SK-N-SH (cell line): ENCODE results near the gene ARHGAP4. TPM values are rescaled to one million over a fixed set of nuclear protein-coding genes. Genes with fewer than 3 reads are reported as not detected.

ENCODE experiments used
- CTCF ChIA-PET: fragments of 300-600, 350-600 bp; formaldehyde crosslinking; extraction: SDS; loops from one replicate; lab custom pipeline; 2021; lab: Yijun Ruan, JAX
- POLR2A ChIA-PET: fragments of 350-600 bp; sonication (Branson Sonifier 250); formaldehyde crosslinking; extraction: SDS; loops from one replicate; lab custom pipeline; 2020; ENCODE audit warnings: antibody characterized with exemption, inconsistent platforms; lab: Yijun Ruan, JAX
- DNase-seq: peaks from one replicate; pipeline ENCODE4 v3.0.0; 2012
- H2AFZ ChIP-seq: fragments of 200-600 bp; sonication (generic); 2 replicates; pipeline ENCODE4 v1.8.1; 2016; ENCODE audit warnings: antibody characterized with exemption, mild to moderate bottlenecking, low read depth
- H3F3A ChIP-seq: fragments of 200-600 bp; sonication (generic); replicated peaks from 2 replicates; pipeline ENCODE3; 2016; ENCODE audit warnings: antibody characterized with exemption, mild to moderate bottlenecking; ENCODE audit not compliant: insufficient read depth
- H3K27ac ChIP-seq, 2 experiments: fragments of 200-500 bp in 1 of 2; fragments of 200-600 bp in 1 of 2; sonication (Bioruptor generic) in 1 of 2; sonication (generic), shearing (Covaris generic) in 1 of 2; 2 replicates each; pipeline versions ENCODE4 v1.5.1 to v1.6.1; 2014 to 2016; ENCODE audit warnings: low read depth in 2 of 2, inconsistent platforms in 1 of 2, low read length in 1 of 2, mild to moderate bottlenecking in 1 of 2, mixed read lengths in 1 of 2
- H3K27me3 ChIP-seq: fragments of 200-600 bp; sonication (generic), shearing (Covaris generic); 2 replicates; pipeline ENCODE4 v1.6.1; 2016; ENCODE audit warnings: mixed run types; ENCODE audit not compliant: insufficient read depth
- H3K36me3 ChIP-seq, 2 experiments: fragments of 200-500 bp in 1 of 2; fragments of 200-600 bp in 1 of 2; sonication (Bioruptor generic) in 1 of 2; sonication (generic) in 1 of 2; replicated peaks in 1 of 2; 2 replicates each; pipeline versions ENCODE3 to v1.5.1; 2014 to 2016; ENCODE audit warnings: low read length in 1 of 2, mild to moderate bottlenecking in 1 of 2; ENCODE audit not compliant: insufficient read depth in 2 of 2, control insufficient read depth in 1 of 2
- H3K4me1 ChIP-seq, 2 experiments: fragments of 200-500 bp in 1 of 2; fragments of 200-600 bp in 1 of 2; sonication (Bioruptor generic) in 1 of 2; sonication (generic), shearing (Covaris generic) in 1 of 2; 2 replicates each; pipeline versions ENCODE4 v1.5.1 to v1.6.1; 2014 to 2016; ENCODE audit warnings: low read depth in 1 of 2, low read length in 1 of 2, mixed run types in 1 of 2; ENCODE audit not compliant: insufficient read depth in 2 of 2, control insufficient read depth in 1 of 2
- H3K4me2 ChIP-seq: fragments of 200-600 bp; sonication (generic), shearing (Covaris generic); 2 replicates; pipeline ENCODE4 v1.6.1; 2017; ENCODE audit warnings: mixed run types
- H3K4me3 ChIP-seq, 2 experiments: fragments of 200-500 bp in 1 of 2; fragments of 200-600 bp in 1 of 2; sonication (Bioruptor generic) in 1 of 2; sonication (generic), shearing (Covaris generic) in 1 of 2; 2 replicates each; pipeline versions ENCODE4 v1.5.1 to v1.8.1; 2014 to 2016; ENCODE audit warnings: low read depth in 2 of 2, inconsistent platforms in 1 of 2, low read length in 1 of 2, mild to moderate bottlenecking in 1 of 2, mixed read lengths in 1 of 2, moderate library complexity in 1 of 2
- H3K79me2 ChIP-seq: fragments of 200-600 bp; sonication (generic); 2 replicates; pipeline ENCODE4 v1.8.1; 2017; ENCODE audit warnings: mild to moderate bottlenecking; ENCODE audit not compliant: insufficient read depth
- H3K9ac ChIP-seq: fragments of 200-600 bp; sonication (generic); 2 replicates; pipeline ENCODE4 v1.6.1; 2017; ENCODE audit warnings: mixed run types
- H3K9me2 ChIP-seq: fragments of 200-600 bp; sonication (generic); 2 replicates; pipeline ENCODE4 v1.6.1; 2017; ENCODE audit warnings: mixed run types
- H3K9me3 ChIP-seq: fragments of 200-600 bp; sonication (generic); 2 replicates; pipeline ENCODE4 v1.6.1; 2017; ENCODE audit warnings: mixed run types, mild to moderate bottlenecking, moderate library complexity
- H4K20me1 ChIP-seq: fragments of 200-600 bp; sonication (generic); 2 replicates; pipeline ENCODE4 v1.6.1; 2017; ENCODE audit warnings: mild to moderate bottlenecking, mixed run types; ENCODE audit not compliant: insufficient read depth
- EP300 ChIP-seq, 2 experiments: IDR thresholded peaks; 2 replicates each; pipeline versions ENCODE4 v1.4.0 to v1.6.1; 2012; ENCODE audit warnings: borderline replicate concordance in 1 of 2, low read depth in 1 of 2, low read length in 1 of 2
- GABPA ChIP-seq: IDR thresholded peaks from 2 replicates; pipeline ENCODE4 v1.4.0; 2012; ENCODE audit warnings: low read depth, mild to moderate bottlenecking
- GATA2 ChIP-seq: sonication (generic); formaldehyde crosslinking; IDR thresholded peaks from 2 replicates; pipeline ENCODE4 v1.5.0; 2020; ENCODE audit warnings: mild to moderate bottlenecking, missing genetic modification reagents
- IRF3 ChIP-seq: fragments of 150-350 bp; IDR thresholded peaks from 2 replicates; pipeline ENCODE4 v1.6.1; 2016; ENCODE audit warnings: mild to moderate bottlenecking, low read depth, low read length
- MEF2A ChIP-seq: IDR thresholded peaks from 2 replicates; pipeline ENCODE4 v1.4.0; 2012; ENCODE audit warnings: low read depth, borderline replicate concordance
- NFIC ChIP-seq: IDR thresholded peaks from 2 replicates; pipeline ENCODE4 v1.4.0; 2012; ENCODE audit warnings: borderline replicate concordance
- NRF1 ChIP-seq: IDR thresholded peaks from 2 replicates; pipeline ENCODE4 v1.6.1; 2012; ENCODE audit warnings: low read depth, mild to moderate bottlenecking, low read length
- SIN3A ChIP-seq: IDR thresholded peaks from 2 replicates; pipeline ENCODE4 v1.6.1; 2012; ENCODE audit warnings: low read depth, mild to moderate bottlenecking, low read length, moderate library complexity, borderline replicate concordance
- SMC3 ChIP-seq: IDR thresholded peaks from 2 replicates; pipeline ENCODE4 v1.6.1; 2012; ENCODE audit warnings: low read depth, low read length, improper control_type of control experiment
- TAF1 ChIP-seq: IDR thresholded peaks from 2 replicates; pipeline ENCODE4 v1.6.1; 2012; ENCODE audit warnings: low read depth, mild to moderate bottlenecking, low read length, moderate library complexity, borderline replicate concordance
- TCF12 ChIP-seq: IDR thresholded peaks from 2 replicates; pipeline ENCODE4 v1.4.0; 2012
- USF2 ChIP-seq: fragments of 150-350 bp; IDR thresholded peaks from 2 replicates; pipeline ENCODE4 v1.6.1; 2017; ENCODE audit warnings: antibody characterized with exemption, low read length, low read depth, borderline replicate concordance
- YY1 ChIP-seq: IDR thresholded peaks from 2 replicates; pipeline ENCODE4 v1.4.0; 2012; ENCODE audit warnings: low read depth, mild to moderate bottlenecking
- WGBS: methylation state at CpG from one replicate; pipeline ENCODE4 v1.1.6; 2017; ENCODE audit warnings: low lambda C conversion rate; 5-methylcytosine and 5-hydroxymethylcytosine counted together
- polyA plus RNA-seq, 3 experiments: library from polyadenylated mRNA; depleted of rRNA; stranded (reverse); fragments of >200 nt; gene quantifications; 2 replicates each; pipeline ENCODE4 v1.2.3, GENCODE V29; 2012
- TF ChIP-seq, protein P1 (sequence below): IDR thresholded peaks from 2 replicates; pipeline ENCODE4 v1.6.1; 2012; ENCODE audit warnings: mild to moderate bottlenecking, low read depth, low read length, moderate library complexity

The ARHGAP4 gene
- polyA plus RNA-seq, 1 of the 3 experiments (the other 2 are of a cell fraction) = 1.6 TPM

DNA sequence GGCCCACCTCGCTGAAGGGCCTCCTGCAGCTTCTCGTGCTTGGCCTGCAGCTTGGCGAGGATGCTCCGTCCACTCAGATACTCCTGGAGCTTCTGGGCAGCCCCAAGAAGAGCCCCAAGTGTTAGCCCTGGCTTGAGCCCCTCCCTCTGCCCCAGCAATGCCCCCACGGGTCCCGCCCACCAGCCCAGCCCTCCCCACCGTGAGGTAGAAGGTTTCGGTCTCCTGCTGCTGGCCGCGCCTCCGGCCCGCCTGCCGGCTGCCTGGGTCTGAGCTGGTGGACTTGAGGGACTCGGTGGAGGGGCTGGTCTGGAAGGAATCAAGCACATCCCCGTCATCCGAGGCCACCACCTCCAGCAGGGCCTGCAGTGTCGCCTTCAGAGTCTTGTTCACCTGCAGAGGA, 12.9 kb downstream of the ARHGAP4 start (continued):
- TF ChIP-seq USF2 (no peak), NFIC (no peak), TCF12 (no peak), GATA2 (CRISPR knock-in tag) (no peak), SIN3A (no peak)

DNA sequence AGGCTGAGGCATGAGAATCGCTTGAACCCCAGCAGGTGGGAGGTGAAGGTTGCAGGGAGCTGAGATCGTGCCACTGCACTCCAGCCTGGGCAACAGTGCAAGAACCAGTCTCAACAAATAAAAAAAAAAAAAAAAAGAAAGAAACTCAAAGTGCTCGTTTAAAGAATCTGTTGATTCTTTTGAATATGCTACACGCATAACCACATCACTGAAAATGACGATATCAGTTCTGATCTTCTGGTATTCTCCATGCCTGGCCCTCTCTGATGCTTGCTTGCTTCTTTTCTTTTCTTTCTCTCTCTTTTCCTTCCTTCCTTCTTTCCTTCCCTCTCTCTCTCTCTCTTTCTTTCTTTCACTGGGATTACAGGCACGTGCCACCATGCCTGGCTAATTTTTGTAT, 14.3 kb downstream of the ARHGAP4 start:
- H3F3A ChIP-seq = no peaks in the 10 kb centered on the region
- ChIA-PET POLR2A (interaction anchor here (0.8 to 2.0 kb wide), 2 partner anchors 10 to 11 kb away, joined by 4 to 9 read pairs; no protein-coding TSS in a partner anchor), CTCF (interaction anchor here (1.0 to 9.3 kb wide), 8 partner anchors 11 to 148 kb away, joined by 3 to 130 read pairs (median 5); partner anchors contain the start of genes ARHGAP4 and PLXNB3)
- H3K36me3 ChIP-seq = no peaks in the 10 kb centered on the region
- H3K4me2 ChIP-seq = no peak overlapping the region
- H3K27me3 ChIP-seq = peaks cover 63% of the 10 kb centered on the region
- no peak for DNase-seq
- H3K9me2 ChIP-seq = no peaks in the 10 kb centered on the region
- H3K9me3 ChIP-seq = no peaks in the 10 kb centered on the region
- no peak overlapping the region for H2AFZ ChIP-seq
- no peak overlapping the region for H3K27ac ChIP-seq
- H4K20me1 ChIP-seq = no peaks in the 10 kb centered on the region; the same call in 1 of the 2 replicates
- H3K4me1 ChIP-seq = no peaks in the 10 kb centered on the region; a peak in 1 of 4 replicates
- no peak overlapping the region for H3K9ac ChIP-seq
- TF ChIP-seq, protein P1, sequence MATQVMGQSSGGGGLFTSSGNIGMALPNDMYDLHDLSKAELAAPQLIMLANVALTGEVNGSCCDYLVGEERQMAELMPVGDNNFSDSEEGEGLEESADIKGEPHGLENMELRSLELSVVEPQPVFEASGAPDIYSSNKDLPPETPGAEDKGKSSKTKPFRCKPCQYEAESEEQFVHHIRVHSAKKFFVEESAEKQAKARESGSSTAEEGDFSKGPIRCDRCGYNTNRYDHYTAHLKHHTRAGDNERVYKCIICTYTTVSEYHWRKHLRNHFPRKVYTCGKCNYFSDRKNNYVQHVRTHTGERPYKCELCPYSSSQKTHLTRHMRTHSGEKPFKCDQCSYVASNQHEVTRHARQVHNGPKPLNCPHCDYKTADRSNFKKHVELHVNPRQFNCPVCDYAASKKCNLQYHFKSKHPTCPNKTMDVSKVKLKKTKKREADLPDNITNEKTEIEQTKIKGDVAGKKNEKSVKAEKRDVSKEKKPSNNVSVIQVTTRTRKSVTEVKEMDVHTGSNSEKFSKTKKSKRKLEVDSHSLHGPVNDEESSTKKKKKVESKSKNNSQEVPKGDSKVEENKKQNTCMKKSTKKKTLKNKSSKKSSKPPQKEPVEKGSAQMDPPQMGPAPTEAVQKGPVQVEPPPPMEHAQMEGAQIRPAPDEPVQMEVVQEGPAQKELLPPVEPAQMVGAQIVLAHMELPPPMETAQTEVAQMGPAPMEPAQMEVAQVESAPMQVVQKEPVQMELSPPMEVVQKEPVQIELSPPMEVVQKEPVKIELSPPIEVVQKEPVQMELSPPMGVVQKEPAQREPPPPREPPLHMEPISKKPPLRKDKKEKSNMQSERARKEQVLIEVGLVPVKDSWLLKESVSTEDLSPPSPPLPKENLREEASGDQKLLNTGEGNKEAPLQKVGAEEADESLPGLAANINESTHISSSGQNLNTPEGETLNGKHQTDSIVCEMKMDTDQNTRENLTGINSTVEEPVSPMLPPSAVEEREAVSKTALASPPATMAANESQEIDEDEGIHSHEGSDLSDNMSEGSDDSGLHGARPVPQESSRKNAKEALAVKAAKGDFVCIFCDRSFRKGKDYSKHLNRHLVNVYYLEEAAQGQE = no peak
- no peak for TF ChIP-seq EP300 (IDR thresholded peaks at IDR 0.05; ENCODE audit: borderline replicate concordance in 1 of 2, low read depth in 1 of 2, low read length in 1 of 2)
- no peak for TF ChIP-seq YY1
- no peak for TF ChIP-seq GATA2 (CRISPR knock-in tag)
- no peak for TF ChIP-seq USF2
- no peak for TF ChIP-seq MEF2A
- no peak for TF ChIP-seq IRF3
- no peak for TF ChIP-seq TAF1
- no peak for TF ChIP-seq SMC3
- no peak for TF ChIP-seq GABPA
- no peak for TF ChIP-seq NRF1
- no peak overlapping the region for H3K4me3 ChIP-seq
- H3K79me2 ChIP-seq = no peaks in the 10 kb centered on the region
- WGBS = 38% methylated on average over 6 of the region's 6 CpGs
